ENCODE data around the gene TMEM178B.
"Not testable (repeated sequence)": the region's sequence is repeated elsewhere in the genome, so short reads cannot be mapped to it uniquely, and the experiment has no call there.

TMEM178B gene

DNA sequence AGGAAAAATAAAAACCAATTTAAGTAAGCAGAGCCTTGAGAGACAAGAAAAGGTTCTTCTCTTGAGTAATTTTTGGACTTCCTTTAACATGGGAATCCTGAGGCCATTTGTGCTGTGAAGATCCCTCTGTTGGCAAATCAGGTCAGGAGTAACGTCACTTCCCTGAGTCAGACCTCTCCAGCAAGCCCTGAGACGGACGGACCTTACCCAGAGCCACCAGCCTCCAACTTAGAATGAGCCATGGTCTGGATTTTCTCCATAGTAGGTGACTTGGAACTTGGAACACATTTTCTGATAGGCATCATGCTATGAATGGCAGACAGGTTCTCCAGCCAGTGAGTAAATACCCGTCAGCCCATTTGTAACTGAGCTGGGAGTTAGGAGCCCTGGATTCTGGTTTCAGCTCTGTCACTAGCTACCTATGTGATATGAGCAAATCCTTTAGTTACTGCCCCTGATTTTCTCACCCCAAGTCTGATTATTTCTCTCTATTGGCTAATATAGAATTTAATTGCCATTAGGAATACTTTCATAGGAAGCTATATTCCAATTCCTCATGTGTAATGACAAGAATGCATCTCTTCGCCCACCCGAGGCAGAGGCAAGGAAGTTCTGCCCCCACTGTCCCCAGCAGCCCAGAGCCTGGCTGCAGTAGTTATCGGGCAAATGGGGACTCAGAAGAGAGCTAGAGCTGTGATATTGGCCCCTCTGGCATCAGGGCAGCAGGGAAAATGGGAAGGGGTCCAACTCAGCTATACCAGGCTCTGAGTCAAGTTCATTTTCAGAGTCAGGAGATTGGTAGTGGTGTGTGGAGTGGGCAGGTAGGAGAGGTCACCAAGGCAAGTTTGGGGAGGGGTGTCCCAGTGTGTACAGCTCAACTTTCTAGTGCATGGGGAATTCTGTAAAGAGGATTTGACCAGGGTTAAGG is 323.6 kb downstream of the TMEM178B start:
- no peak for DNase-seq

DNA sequence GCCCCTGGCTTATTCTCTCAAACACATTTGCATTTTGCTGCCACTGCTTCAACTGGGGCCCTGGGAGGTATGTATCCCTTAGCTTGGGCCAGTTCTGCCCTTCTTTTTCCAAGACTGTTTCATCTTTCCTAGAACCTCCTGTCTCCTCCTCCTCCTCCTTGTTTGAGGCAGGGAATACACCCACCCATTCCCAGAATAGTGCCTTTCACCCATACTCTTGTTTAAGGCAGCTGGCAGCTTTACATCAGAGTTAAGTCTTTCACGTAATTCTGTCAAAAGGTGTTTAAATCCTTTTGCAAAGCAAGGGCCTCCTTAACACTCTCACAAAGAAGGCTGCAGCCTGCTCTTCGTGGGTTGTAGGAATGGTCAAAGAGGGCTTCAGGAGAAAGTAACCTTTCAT is 326.5 kb downstream of the TMEM178B start:
- DNase-seq = no peak

DNA sequence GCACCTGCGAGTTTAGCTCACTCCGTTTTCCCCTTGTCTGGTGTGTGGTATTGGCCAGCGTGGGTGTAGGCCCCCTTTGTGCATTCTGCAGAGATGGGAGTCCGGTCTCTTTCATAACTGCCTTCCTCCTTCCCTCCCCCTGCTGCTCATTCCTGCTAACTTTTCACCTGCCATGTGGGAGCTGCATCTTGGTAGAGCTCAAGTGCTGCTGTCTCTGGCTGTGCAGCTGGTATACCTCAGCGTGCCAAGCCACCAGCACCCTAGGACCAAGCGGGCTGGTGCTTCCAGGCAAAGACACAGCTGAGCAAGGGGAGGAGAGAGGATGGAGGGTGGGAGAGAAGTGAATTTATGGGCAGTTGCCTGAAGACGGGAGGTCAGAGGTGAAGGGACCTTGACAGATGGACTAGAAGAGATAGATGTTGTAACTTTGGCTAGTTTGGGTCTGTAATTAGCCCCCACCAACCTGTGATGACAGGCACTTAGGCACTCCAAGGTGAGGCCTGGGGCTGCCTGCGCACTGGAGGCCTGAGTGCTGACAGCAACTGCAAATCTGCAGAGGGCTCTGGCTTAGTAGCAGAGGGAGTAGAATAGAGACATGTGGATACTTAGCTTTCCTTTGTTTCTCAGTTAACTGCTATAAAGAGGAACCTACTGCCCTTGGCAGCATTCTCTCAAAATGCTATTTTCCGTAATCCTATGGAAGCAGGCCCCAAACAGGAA is 328.6 kb downstream of the TMEM178B start:
- DNase-seq = no peak

DNA sequence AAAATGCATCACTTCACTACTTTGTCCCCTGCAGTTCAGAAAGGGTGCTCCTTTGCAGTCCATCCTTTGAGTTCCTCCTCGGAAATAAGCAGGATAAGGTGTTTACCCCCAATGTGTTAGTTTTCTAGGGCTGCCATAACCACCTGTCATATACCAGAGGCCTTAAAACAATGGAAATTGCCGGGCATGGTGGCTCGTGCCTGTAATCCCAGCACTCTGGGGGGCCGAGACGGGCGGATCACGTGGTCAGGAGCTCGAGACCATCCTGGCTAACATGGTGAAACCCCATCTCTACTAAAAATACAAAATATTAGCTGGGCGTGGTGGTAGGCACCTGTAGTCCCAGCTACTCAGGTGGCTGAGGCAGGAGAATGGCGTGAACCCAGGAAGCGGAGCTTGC is 330.0 kb downstream of the TMEM178B start:
- not testable (repeated sequence) for DNase-seq

DNA sequence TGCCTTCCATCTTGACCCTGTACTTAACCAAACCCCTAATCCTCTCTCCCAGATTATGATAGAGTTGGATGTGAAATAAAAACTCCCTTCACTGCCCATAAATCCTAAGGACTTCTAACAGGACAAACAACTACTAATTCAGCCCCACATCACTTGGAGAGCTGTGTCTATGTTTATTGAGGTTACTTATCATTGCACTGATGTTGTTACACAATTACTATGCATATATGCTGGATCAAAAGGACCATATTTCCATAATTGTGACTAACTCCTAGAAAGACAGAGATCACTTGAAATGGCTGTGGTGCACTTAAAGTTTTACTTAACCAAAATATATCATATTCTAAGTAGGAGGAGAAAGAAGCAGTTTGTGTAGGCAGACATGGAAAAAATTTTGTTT is 332.5 kb downstream of the TMEM178B start:
- DNase-seq = no peak

DNA sequence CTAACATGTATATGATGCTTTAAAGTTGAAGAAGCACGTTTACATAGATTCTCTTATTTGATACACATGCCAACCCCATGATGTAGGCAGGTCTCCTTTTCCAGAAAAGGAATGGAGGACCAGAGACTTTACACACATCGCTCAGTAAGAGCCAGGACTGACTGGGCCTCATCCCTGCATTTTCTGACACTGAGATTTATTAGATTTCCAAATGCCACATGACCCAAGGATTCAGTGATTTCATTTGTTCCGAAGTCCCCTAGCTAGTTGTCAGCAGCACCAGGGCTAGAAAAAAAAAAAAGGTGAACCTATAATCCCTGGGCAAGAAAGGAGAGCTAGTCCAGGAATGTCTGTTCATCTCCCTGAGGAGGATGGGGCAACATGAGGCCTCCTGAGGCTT is 334.0 kb downstream of the TMEM178B start:
- DNase-seq = no peak

DNA sequence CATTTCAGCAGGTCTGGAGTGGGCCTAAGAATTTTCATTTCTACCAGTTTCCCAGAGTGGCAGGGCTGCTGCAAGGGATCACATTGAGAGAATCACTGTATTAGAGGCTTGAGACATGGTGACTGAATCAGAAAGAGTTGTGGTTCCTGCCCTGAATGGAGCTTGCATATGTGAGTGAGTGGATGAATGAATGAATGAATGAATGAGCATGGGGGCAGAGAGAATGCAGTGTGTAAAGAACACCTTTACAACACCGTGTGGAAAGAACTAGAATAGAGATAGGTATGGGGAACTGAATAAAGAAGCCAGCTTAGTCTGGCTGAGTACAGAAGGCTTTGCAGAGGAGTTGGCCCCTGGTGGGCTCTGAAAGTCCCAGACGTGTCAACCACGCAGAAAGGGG is 334.6 kb downstream of the TMEM178B start:
- DNase-seq = no peak

DNA sequence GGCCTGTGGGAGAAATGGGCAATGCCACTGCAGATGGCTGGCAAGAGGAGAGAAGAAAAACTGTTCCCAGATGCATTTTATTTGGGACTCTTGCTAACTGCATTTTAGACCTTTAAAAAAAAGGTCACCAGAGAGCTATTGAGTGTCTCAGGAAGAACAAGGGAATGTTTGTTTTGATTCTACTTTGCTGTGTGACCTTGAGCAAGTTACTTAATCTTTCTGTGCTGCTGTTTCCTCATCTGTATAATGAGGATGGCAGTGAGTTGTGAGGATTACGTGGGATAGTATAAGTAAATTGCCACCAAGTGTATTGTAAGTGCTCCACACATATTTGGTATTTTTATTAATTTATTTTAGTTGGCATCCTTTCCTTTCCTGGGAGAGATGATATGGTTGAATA is 335.4 kb downstream of the TMEM178B start:
- no peak for DNase-seq

DNA sequence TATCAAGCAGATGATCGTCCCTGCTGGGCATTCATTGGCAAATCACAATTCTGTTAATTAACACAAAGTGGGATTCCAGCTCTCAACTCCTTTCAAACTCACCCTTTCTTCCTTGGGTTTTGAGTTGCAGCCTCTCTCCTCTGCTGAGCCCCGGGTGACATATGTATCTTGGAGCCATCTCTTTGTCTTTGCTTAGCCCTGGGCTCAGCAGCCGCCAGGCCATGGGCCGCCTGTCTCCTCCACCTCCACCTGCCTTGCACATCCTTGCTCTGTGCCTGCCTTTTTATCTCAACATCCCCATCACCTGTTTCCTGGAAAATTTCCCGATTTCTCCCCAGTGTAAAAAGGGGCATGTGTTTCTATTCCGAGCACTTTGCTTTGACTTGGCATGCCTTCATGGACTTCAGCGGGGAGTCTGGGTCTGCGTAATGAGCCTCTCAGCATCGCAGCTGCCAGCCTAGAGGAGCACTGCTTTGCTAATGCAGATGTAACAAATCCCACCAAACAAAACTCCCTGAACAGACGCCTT is 336.0 kb downstream of the TMEM178B start:
- DNase-seq = no peak

DNA sequence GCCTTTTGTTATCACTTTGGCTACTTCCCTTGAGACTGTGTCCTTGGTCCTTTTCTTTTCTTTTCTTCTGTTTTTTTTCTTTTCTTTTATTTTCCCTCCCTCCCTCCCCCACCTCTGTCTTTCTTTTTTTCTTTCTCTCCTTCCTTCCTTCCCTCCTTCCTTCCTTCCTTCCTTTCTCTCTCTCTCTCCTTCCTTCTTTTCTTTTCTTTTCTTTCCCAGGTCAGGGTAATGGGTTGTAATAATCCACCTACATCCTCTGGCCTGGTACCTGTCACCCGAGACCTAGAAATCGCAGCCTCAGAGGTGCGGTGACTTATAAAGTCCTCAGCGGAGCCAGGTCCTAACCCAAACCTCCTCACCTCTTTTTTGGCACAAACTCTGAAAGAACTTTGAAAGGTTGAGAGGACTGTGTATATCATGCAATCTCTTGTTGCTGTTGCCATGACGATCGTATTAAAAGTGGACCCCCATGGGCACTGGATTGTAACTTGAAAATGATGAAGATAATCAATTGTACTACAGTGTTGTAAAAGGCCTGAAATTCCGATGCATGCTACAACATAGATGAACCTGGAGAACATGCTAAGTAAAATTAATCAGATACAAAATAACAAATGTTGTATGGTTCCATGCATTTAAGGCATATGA is 336.6 kb downstream of the TMEM178B start:
- no peak for DNase-seq

DNA sequence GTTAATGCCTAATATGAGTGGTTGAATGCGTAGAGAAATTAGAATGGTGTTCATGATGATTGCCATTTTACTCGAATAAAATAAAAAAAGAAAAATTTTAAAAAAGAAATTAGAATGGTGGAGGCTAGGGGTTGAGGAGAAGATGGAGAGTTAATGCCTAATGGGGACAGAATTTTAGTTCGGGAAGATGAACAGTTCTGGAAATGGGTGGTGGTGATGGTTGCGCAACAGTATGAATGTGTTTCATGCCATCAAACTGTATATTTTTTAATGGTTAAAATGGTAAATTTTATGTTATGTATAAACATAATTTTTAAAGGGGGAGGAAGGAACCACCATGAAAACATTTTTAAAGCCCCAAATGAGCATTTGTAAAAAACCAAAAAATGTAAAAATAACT is 337.3 kb downstream of the TMEM178B start:
- no peak for DNase-seq

DNA sequence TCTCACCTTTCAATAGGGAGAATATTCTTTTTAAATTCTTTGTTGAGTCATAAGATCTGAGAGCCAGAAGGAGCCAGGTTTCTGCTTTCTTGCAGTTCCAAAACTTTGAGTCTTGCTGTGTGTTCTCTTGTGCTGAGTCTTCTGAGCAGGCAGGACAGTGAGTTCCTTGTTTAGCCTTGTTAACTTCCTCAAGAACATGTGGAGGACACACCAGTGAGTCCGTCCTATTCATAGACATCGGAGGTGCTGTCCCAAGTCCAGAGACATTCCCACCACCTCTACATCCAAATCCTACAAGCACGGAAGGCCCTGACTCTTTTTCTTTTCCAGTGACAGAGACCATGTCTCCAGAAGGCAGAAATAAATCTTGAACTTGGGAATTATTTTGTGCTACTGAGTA is 342.1 kb downstream of the TMEM178B start:
- no peak for DNase-seq

DNA sequence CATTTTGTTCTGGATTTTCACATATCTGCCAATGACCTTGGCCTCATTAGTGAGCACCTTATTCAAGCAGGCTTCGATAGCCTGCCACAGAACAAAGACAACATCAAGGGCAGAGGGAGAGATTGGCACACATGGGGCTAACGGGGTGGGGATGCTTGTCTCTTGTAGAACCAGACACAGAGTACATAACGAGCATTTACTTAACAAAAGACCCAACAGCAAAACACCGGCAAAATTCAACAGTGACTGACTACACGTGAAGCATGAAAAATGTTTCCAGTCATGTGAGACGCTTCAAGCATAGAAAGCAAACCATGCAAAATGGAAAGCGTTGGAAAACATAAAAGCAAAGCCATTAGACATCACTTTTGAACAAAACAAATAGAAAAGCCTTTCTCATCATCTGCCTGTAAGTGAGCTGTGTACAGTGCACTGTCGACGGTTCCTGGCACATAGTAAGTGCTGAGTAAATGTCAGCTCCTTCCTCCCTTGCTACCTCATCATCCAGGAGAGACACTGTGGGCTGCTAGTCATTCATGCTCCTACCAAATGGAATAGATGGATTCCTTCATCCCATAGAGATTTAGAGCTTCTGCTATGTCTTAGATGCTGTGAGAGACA is 342.9 kb downstream of the TMEM178B start:
- no peak for DNase-seq

DNA sequence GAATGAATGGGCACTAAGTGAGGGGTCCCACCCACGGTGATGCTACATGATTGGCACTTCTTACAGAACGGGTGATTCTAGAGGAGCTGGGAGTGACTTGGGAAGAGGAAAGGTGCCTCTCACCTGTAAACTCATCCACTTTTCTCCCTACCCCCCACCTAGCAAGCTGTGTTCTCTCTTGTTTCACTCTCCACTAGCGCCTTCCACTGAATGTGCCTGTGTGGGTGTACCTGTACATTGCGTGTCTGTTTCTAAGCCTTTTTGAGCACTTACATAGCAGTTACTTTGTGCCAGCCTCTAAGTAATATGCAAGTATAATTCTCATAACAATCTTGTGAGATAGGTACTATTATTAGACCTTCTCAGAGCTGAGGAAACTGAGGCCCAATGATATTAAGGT is 343.6 kb downstream of the TMEM178B start:
- no peak for DNase-seq

DNA sequence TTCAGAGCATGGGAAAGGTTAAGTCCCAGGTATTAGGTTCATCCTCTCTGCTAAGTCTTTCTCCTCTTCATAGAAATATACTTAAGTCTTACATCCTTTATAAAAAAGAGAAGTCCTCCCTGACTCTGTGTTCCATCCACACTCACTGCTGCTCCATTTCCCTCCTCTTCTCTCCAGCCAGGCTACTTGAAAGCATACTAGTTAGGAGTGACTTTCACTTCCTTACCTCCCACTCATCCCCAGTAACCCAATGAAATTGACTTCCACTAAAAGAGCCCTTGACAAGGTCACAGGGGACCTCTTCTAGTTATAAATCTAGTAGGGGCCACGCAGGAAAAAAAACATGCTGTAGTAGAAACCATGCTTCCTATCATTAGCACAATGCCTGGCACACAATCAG is 344.2 kb downstream of the TMEM178B start:
- DNase-seq = no peak

DNA sequence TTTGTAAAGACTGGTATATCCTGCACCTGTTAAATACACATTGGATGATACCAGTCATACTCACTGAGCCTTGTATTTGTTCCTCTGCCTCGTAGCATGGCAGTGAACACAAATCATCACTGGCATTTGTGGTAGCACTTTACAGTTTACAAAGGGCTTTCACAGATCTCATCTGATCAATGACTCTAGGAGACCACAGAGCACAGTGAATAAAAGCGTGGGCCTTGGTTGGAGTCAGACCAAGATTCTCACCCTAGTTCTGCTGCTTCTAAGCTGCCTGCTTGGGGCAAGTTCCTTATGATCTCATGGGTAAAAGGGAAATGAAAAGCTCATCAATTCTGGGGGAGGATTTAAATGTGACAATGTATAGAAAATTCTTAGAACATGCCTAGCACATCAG is 347.4 kb downstream of the TMEM178B start:
- no peak for DNase-seq

DNA sequence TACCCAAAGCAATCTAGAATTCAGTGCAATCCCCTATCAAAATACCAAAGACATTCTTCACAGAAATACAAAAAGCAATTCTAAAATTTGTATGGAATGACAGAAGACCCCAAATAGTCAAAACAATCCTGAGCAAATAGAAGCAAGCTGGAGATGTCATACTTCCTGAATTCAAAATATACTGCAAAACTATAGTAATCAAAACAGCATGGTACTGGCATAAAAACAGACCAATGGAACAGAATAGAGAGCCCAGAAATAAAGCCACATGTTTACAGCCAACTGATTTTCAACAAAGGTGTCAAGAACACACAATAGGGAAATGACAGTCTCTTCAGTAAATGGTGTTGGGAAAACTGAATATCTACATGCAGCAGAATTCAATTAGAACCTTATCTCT is 353.3 kb downstream of the TMEM178B start:
- DNase-seq = no peak

DNA sequence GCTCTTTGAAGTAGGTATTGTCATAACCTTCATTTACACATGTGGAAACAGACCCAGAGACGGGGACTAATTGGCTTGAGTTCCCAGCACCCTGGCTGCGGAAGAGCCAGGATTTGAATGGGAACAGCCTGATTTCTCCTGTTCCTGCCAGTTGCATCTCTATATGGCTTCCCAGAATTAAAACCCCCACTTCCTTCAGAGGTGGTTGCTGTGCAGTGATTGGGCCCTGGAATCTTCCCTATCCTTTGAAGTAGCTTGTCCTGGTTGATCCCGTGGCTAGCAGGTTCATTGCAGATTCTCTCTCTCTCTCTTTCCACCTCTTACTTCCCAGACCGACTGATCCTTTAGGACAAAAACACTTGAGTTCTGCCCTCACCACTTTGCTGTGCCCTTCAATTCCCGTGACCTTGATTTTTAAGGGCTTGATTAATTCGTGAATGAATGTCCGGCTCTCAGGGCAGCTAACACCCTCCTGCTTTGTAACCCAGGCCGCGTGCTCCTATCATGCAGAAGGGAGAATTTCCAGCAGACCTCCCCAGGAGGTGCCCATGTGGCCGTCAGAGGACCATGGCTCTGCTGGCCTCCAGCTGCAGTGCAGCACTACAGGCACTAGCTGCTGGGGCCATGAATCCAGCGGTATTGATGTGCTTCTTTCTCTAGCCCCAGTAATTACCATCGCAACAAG is 356.7 kb downstream of the TMEM178B start:
- no peak for DNase-seq

DNA sequence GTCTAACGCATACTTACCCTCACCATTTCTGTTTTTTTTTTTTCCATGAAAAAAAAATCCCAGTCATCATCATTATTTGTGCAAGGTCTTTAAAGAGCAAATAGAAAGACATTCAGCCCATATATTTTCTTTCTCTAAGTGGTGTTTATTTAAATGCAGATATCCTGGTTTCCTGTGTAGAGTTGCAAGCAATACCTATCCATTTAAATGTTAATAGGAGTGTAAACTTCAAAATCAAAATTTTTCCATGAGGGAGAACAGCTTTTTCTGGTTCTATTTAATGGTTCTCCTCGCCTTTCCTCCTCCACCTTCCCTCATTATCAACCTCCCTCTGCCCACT is 357.2 kb downstream of the TMEM178B start:
- DNase-seq = no peak

DNA sequence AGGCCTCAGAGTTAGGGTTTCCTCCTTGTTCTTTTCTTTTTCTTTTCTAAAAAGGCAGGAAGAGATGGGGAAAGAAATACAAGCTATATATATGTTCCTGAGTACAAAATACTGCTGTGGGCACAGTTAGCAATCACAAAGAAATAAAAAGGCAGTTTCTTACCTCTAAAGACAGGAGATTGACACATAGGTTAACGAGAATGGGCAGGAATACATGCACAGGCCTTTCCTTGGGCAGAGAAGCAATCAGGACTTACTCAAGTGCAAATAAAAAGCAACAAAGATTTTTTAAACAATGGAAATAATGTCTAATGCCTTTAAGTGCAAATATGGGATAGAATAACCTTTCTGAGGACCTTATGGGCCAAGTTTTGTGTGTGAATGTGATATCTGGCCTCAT is 357.8 kb downstream of the TMEM178B start:
- no peak for DNase-seq

DNA sequence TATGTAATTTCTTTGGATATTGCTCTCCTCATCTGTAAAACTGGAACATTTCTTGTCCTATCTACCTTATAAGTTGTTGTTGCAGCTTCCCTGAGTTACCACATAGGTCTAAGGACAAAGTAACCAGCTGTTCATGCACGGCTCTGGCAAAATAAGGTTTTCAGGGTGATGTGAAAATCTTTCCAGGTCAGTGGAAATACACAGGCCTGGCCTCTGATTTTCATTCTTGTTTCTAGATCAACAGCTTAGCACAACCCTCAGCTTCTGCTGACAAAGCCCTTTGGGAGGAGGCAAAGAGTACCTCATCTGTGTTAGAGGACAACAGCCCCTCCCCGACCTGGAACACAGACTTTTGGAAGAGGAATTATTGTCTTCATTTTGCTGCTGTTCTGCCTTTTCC is 359.8 kb downstream of the TMEM178B start:
- DNase-seq = no peak

DNA sequence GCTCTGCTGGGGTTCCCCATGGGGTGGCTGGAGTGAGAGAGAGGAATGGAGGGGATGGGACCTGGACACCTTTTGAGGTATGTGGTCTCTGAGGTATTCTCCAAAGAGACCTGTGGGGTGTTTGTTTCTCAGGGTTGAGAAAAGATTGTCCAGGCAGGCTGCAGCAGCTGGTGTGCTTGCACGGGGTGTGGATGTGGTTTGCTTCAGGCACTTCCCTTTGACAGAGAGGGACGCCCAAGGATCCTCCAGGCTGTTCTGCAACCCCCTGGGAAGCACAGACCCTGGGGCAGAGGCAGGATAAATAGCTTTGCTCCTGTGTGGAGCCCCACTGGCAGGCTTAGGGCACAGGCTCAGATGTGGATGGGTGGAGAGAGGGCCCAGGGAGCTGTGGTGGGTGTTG is 362.3 kb downstream of the TMEM178B start:
- no peak for DNase-seq
